Colonic mucosa (tissue), 4 donors: Measurements from ENCODE around the gene ERP27. TPM values are rescaled to one million over a fixed set of nuclear protein-coding genes. Genes with fewer than 3 reads are reported as not detected.

Experiments used
- DNase-seq: peaks from one replicate; pipeline ENCODE4 v3.0.0-alpha.2; 2020
- H3K27ac ChIP-seq: fragments of 200-600 bp; one replicate; pipeline ENCODE4 v1.8.0; 2021
- H3K27me3 ChIP-seq: fragments of 200-600 bp; one replicate; pipeline ENCODE4 v1.8.0; 2021
- H3K36me3 ChIP-seq: fragments of 200-600 bp; one replicate; pipeline ENCODE4 v1.8.0; 2021
- H3K4me1 ChIP-seq: fragments of 200-600 bp; one replicate; pipeline ENCODE4 v1.8.0; 2021; ENCODE audit warnings: mild to moderate bottlenecking
- H3K4me3 ChIP-seq: fragments of 200-600 bp; one replicate; pipeline ENCODE4 v1.8.0; 2021
- H3K9ac ChIP-seq, 2 donors: one replicate each; pipeline ENCODE4 v1.7.0; 2013; ENCODE audit warnings: control low read depth in 2 of 2, low read depth in 2 of 2, low read length in 2 of 2
- H3K9me3 ChIP-seq: fragments of 200-600 bp; one replicate; pipeline ENCODE4 v1.8.0; 2021
- intact Hi-C: fragments of 100-400 bp; cut with DNase I; formaldehyde crosslinking; loops from one replicate; pipeline ENCODE4 v1.14.1; 2022
- total RNA-seq, 2 donors: library from RNA; stranded (reverse); fragmentation: NEBNext Ultra II Directional in 1 of 2; extraction: Animal tissue kit (Norgen Biotek cat#: 25700) in 1 of 2; gene quantifications; one replicate each; pipeline ENCODE4 v1.2.1, GENCODE V29; 2021
- TF ChIP-seq, protein P1 (sequence below): fragments of 200-600 bp; IDR thresholded peaks from one replicate; pipeline ENCODE4 v1.8.0; 2022; ENCODE audit warnings: antibody characterized with exemption, mild to moderate bottlenecking
- donor health status: healthy.
- donor health status: DM: no; HTN: no; CAD: no.
- donor health status: DM: no; HTN: no; CAD: no.

Gene ERP27
- total RNA-seq, 2 donors from 2014 or later = 0.52 to 2.1 TPM

DNA sequence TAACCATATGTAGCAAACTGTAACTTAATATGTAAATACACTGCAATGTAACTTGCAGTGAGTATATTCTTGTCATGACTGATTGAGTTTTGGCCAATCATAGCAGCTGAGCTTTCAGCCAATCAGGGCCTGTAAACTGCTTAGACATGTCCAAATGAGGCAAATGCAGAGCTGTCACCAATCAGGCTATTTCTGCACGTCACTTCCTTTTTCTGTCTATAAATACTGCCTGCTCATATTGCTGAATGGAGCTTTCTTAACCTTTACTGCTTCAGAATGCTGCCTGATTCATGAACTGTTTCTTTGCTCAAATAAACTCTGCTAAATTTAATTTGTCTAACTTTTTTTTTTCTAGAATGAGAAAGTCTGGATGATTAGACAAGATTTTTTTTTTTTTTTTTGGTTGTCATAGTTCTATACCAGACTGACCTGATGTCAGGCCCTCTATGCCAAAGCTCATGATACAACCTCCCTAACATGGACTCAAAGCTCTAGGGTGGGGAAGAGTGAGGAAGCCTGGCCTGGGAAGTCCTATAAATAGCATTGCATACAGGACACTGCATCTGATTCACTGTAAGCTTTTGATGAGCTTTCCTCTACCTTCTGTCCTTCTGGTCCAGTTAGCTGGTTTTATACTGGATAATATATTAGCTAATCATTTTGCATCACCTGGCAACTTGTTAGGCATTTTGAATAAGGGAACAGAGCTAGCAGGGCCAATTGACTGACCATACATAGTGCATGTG is 64.7 kb downstream of the ERP27 start:
- TF ChIP-seq, protein P1, sequence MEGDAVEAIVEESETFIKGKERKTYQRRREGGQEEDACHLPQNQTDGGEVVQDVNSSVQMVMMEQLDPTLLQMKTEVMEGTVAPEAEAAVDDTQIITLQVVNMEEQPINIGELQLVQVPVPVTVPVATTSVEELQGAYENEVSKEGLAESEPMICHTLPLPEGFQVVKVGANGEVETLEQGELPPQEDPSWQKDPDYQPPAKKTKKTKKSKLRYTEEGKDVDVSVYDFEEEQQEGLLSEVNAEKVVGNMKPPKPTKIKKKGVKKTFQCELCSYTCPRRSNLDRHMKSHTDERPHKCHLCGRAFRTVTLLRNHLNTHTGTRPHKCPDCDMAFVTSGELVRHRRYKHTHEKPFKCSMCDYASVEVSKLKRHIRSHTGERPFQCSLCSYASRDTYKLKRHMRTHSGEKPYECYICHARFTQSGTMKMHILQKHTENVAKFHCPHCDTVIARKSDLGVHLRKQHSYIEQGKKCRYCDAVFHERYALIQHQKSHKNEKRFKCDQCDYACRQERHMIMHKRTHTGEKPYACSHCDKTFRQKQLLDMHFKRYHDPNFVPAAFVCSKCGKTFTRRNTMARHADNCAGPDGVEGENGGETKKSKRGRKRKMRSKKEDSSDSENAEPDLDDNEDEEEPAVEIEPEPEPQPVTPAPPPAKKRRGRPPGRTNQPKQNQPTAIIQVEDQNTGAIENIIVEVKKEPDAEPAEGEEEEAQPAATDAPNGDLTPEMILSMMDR = no peak
- H3K4me3 ChIP-seq = no peak overlapping the region
- H3K9me3 ChIP-seq = no peaks in the 10 kb centered on the region

DNA sequence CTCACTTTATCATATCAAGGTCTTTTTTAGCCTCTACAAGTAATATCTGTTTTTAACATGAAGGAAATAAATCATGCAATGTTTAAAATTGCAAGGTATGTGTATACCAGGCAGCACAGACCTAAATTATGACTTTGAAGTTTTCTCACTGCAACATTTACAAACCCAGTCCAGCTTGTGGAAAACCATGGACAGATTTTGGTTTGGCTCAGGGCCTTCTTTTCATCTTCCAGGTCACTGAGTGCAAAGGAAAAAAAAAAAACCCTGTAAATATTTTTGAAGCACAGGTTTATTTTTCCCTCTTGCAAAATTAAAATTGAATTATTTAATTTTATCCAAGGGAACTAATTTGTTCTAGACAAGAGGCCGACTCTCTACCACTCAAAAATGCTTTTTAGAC is 66.5 kb downstream of the ERP27 start:
- no peaks in the 10 kb centered on the region for H3K9me3 ChIP-seq
- H3K4me1 ChIP-seq = no peaks in the 10 kb centered on the region
- intact Hi-C loops = no loop called here
- H3K4me3 ChIP-seq = no peak overlapping the region
- H3K9ac ChIP-seq = no peak overlapping the region
- H3K27me3 ChIP-seq = no peaks in the 10 kb centered on the region
- no peaks in the 10 kb centered on the region for H3K36me3 ChIP-seq
- TF ChIP-seq, protein P1 = no peak
- no peak overlapping the region for H3K27ac ChIP-seq
- DNase-seq = no peak

More for the DNA sequence above, 64.7 kb downstream of the ERP27 start:
- intact Hi-C loops = no loop called here
- H3K9ac ChIP-seq = no peak overlapping the region
- no peaks in the 10 kb centered on the region for H3K36me3 ChIP-seq
- H3K27ac ChIP-seq = no peak overlapping the region
- DNase-seq = no peak
- H3K4me1 ChIP-seq = no peaks in the 10 kb centered on the region
- no peaks in the 10 kb centered on the region for H3K27me3 ChIP-seq

DNA sequence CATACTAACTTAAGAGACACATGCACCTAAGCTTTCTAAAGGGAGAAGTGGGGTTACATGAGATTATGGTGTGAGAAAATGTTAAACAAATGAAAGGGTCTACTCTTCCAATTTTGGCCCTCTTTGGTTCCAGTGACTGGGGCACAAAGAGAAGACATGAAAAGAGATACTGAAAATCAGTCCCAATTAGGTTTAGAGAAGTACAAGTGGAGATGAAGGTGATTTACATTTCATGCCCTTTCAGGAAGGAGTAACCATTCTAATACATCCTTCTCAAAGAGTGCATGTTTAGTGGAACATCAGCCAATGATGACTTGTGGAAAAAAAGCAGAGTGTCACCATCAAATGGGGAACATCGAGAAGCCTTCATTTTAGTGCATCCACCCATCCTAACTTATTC is 67.1 kb downstream of the ERP27 start:
- H3K36me3 ChIP-seq = no peaks in the 10 kb centered on the region
- intact Hi-C loops = no loop called here
- no peak for DNase-seq
- H3K27me3 ChIP-seq = no peaks in the 10 kb centered on the region
- TF ChIP-seq, protein P1 = no peak
- H3K9me3 ChIP-seq = no peaks in the 10 kb centered on the region
- H3K27ac ChIP-seq = no peak overlapping the region
- H3K4me3 ChIP-seq = no peak overlapping the region
- H3K9ac ChIP-seq = no peak overlapping the region
- no peaks in the 10 kb centered on the region for H3K4me1 ChIP-seq

DNA sequence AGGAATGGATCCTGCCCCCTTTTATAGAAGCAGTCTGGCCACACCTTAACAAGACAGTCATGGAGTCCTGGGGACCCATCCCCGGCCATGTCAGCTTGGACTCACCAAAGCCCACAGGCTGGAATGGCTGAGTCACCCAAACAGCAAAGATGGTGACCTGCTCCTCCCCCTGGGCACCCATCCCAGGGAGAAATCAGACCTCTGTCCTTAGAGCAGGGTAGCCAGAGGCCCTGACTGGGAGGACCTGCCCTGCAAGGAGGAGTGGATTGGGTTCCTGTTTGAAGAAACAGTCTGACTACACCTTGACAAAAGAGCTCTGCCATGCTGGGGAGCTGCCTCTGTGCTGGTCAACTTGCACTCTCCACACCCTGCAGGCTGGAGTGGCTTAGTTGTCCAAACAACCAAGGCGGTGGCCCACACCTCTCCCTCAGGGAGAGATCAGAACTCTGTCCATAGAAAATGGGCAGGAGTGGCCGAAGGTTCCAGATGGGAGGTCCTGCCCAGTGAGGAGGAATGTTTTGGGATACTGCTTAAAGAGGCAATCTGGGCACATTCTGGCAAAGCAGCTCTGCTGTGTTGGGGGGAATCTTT is 69.3 kb downstream of the ERP27 start:
- Histone ChIP-seq H3K4me1 (no peaks in the 10 kb centered on the region), H3K4me3 (no peak overlapping the region)
- intact Hi-C loops = no loop called here

More for the DNA sequence above, 69.3 kb downstream of the ERP27 start:
- Histone ChIP-seq H3K9ac (no peak overlapping the region), H3K9me3 (no peaks in the 10 kb centered on the region), H3K27ac (no peak overlapping the region), H3K36me3 (no peaks in the 10 kb centered on the region), H3K27me3 (no peaks in the 10 kb centered on the region)
- TF ChIP-seq, protein P1 = no peak
- DNase-seq = no peak

Other genes starting within 250 kb of the ERP27 start
- 10 to 100 TPM; 52.2 to 74.6 TPM for gene GUCY2C, start 241.9 kb downstream of the ERP27 start, total RNA-seq
- gene WBP11, start 135.1 kb downstream of the ERP27 start, total RNA-seq = 10 to 100 TPM; 55.3 to 60.0 TPM
- under 1 TPM; 0.42 to 0.89 TPM for gene C12orf60, start 134.9 kb downstream of the ERP27 start, total RNA-seq
- not detected for gene SMCO3, start 124.4 kb downstream of the ERP27 start, total RNA-seq
- gene ART4, start 95.0 kb downstream of the ERP27 start, total RNA-seq = under 1 TPM in 1 of 2 donors, not detected in 1; 0.49 TPM
- gene MGP, start 52.7 kb downstream of the ERP27 start, total RNA-seq = 100 to 1,000 TPM in 1 of 2 donors, 10 to 100 TPM in 1; 37.6 to 180 TPM
- 10 to 100 TPM; 21.5 to 40.8 TPM for gene ARHGDIB, start 23.1 kb upstream of the ERP27 start, total RNA-seq
- not detected for gene PDE6H, start 34.5 kb upstream of the ERP27 start, total RNA-seq